GM12878 (cell line): ENCODE results near the gene WDR93.

Experiments
- ASH2L ChIP-seq: fragments of 300-600, 200-600 bp; sonication (generic); IDR thresholded peaks from 2 replicates; pipeline ENCODE4 v1.6.1; 2017; ENCODE audit warnings: low read depth, mild to moderate bottlenecking, borderline replicate concordance
- ATF7 ChIP-seq: fragments of 450-650 bp; IDR thresholded peaks from 2 replicates; pipeline ENCODE4 v1.6.1; 2016; ENCODE audit warnings: low read depth, mild to moderate bottlenecking
- EED ChIP-seq: sonication (generic); IDR thresholded peaks from 2 replicates; pipeline ENCODE4 v1.6.1; 2016; ENCODE audit warnings: antibody characterized with exemption, low read depth
- EP300 ChIP-seq, 2 experiments: fragments of 150-350 bp in 1 of 2; IDR thresholded peaks; 2 replicates each; pipeline ENCODE4 v1.6.1; 2011 to 2012; ENCODE audit warnings: low read depth in 2 of 2, low read length in 2 of 2, borderline replicate concordance in 1 of 2, improper control_type of control experiment in 1 of 2, inconsistent platforms in 1 of 2; ENCODE audit not compliant: control insufficient read depth in 1 of 2
- POLR2A ChIP-seq: IDR thresholded peaks from 2 replicates; pipeline ENCODE4 v1.6.1; 2011; ENCODE audit warnings: low read depth, mild to moderate bottlenecking, low read length
- RBBP5 ChIP-seq: fragments of 200-600 bp; sonication (generic); conservative IDR thresholded peaks from 2 replicates; pipeline ENCODE4 v1.6.1; 2016
- SIN3A ChIP-seq: IDR thresholded peaks from 2 replicates; pipeline ENCODE4 v1.6.1; 2012; ENCODE audit warnings: low read depth, low read length, improper control_type of control experiment
- ZZZ3 ChIP-seq: IDR thresholded peaks from 2 replicates; pipeline ENCODE4 v1.6.1; 2011; ENCODE audit warnings: low read depth; ENCODE audit not compliant: control insufficient read depth, insufficient read length
- TF ChIP-seq, protein P1 (sequence below): fragments of 450-650 bp; IDR thresholded peaks from 2 replicates; pipeline ENCODE4 v1.6.1; 2014; ENCODE audit warnings: mild to moderate bottlenecking
- TF ChIP-seq, protein P2 (sequence below): fragments of 450-650 bp; IDR thresholded peaks from 2 replicates; pipeline ENCODE4 v1.6.1; 2017; ENCODE audit warnings: mild to moderate bottlenecking, moderate library complexity

DNA sequence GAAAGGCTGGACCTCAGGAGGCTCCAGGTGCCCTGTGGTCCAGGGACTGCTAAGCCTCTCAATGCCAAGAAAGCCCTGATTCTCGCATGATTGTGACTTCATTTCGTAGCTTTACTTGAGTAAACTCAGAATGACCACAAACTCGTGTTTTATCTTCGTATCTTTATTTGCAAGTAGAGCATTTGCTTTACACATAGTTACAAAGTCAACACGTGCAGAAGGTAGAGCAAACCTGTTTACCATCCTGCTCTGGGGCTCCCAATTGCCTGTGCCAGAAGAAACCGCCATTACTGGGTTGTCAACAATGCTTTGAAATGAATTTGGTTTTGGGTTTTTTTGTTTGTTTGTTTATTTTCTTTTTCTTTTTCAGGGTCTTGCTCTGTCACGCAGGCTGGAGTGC is 66.3 kb downstream of the WDR93 start:
- TF ChIP-seq RBBP5 (no peak), ATF7 (no peak), ASH2L (no peak), ZZZ3 (no peak), POLR2A (no peak), EP300 (IDR thresholded peaks at IDR 0.05; ENCODE audit: borderline replicate concordance in 1 of 2, control insufficient read depth in 1 of 2, low read depth in 2 of 2, low read length in 2 of 2) (no peak), SIN3A (no peak), EED (no peak)
- TF ChIP-seq, protein P1, sequence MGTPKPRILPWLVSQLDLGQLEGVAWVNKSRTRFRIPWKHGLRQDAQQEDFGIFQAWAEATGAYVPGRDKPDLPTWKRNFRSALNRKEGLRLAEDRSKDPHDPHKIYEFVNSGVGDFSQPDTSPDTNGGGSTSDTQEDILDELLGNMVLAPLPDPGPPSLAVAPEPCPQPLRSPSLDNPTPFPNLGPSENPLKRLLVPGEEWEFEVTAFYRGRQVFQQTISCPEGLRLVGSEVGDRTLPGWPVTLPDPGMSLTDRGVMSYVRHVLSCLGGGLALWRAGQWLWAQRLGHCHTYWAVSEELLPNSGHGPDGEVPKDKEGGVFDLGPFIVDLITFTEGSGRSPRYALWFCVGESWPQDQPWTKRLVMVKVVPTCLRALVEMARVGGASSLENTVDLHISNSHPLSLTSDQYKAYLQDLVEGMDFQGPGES: no peak
- TF ChIP-seq, protein P2, sequence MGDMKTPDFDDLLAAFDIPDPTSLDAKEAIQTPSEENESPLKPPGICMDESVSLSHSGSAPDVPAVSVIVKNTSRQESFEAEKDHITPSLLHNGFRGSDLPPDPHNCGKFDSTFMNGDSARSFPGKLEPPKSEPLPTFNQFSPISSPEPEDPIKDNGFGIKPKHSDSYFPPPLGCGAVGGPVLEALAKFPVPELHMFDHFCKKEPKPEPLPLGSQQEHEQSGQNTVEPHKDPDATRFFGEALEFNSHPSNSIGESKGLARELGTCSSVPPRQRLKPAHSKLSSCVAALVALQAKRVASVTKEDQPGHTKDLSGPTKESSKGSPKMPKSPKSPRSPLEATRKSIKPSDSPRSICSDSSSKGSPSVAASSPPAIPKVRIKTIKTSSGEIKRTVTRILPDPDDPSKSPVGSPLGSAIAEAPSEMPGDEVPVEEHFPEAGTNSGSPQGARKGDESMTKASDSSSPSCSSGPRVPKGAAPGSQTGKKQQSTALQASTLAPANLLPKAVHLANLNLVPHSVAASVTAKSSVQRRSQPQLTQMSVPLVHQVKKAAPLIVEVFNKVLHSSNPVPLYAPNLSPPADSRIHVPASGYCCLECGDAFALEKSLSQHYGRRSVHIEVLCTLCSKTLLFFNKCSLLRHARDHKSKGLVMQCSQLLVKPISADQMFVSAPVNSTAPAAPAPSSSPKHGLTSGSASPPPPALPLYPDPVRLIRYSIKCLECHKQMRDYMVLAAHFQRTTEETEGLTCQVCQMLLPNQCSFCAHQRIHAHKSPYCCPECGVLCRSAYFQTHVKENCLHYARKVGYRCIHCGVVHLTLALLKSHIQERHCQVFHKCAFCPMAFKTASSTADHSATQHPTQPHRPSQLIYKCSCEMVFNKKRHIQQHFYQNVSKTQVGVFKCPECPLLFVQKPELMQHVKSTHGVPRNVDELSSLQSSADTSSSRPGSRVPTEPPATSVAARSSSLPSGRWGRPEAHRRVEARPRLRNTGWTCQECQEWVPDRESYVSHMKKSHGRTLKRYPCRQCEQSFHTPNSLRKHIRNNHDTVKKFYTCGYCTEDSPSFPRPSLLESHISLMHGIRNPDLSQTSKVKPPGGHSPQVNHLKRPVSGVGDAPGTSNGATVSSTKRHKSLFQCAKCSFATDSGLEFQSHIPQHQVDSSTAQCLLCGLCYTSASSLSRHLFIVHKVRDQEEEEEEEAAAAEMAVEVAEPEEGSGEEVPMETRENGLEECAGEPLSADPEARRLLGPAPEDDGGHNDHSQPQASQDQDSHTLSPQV: no peak
